ENCODE data around the gene OTUB1.

OTUB1 gene

DNA sequence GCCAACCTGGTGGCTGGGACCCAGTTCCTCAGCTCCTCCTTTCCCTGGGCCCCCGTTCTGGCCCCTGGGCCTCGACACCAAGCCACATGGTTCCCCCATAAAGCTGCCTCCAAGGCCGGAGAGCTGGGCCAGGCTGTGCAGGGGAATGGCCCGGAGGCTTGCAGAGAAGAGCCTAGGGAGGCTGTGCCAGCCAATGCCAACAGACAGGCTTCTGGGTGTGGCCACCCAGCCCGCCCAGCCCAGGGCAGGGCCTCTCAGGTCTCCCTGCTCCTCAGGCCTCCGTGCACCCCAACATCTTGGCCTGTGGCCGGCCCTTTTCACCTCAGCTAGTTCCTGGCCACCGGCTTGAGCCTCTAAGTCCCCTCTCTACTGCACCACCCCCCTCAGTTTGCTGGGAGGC lies 32.1 kb downstream of the OTUB1 start:
- H3K27ac ChIP-seq (ENCODE audit: low read depth, low read length) = no peak overlapping the region
- no peak overlapping the region for H3K4me3 ChIP-seq (ENCODE audit: low read length)
- H3K27me3 ChIP-seq (ENCODE audit: control insufficient read depth, low read length) = 0 out of 2 replicates have a peak, but pooled peaks cover 3% of the 10 kb centered on the region
- H3K36me3 ChIP-seq (ENCODE audit: control insufficient read depth, low read length) = no peaks in the 10 kb centered on the region
- H3F3A ChIP-seq (ENCODE audit: control insufficient read depth, insufficient read depth) = no peaks in the 10 kb centered on the region
- no peaks in the 10 kb centered on the region for H3K9me3 ChIP-seq (ENCODE audit: control insufficient read depth, insufficient read depth, low read length)
- H3K4me2 ChIP-seq (ENCODE audit: low read length) = no peak overlapping the region
- H3K79me2 ChIP-seq (ENCODE audit: control insufficient read depth, low read length) = no peaks in the 10 kb centered on the region
- H3K9me2 ChIP-seq (replicated peaks; ENCODE audit: control insufficient read depth, low read length) = no peaks in the 10 kb centered on the region
- H4K20me1 ChIP-seq (ENCODE audit: control insufficient read depth, insufficient read depth, low read depth, low read length) = no peaks in the 10 kb centered on the region
- H3K4me1 ChIP-seq (ENCODE audit: control insufficient read depth, low read length) = no peaks in the 10 kb centered on the region
- TF ChIP-seq CTCF (IDR thresholded peaks at IDR 0.05; ENCODE audit: low read depth, low read length, poor library complexity, severe bottlenecking) (no peak), EZH2phosphoT487 (IDR thresholded peaks at IDR 0.05; ENCODE audit: borderline replicate concordance, low read length) (no peak)

- Histone ChIP-seq H3K36me3 (ENCODE audit: control insufficient read depth, low read length) (no peaks in the 10 kb centered on the region), H4K20me1 (ENCODE audit: control insufficient read depth, insufficient read depth, low read depth, low read length) (no peaks in the 10 kb centered on the region), H3K27me3 (ENCODE audit: control insufficient read depth, low read length) (0 out of 2 replicates have a peak, but pooled peaks cover 3% of the 10 kb centered on the region), H3K9me2 (replicated peaks; ENCODE audit: control insufficient read depth, low read length) (no peaks in the 10 kb centered on the region), H3K4me3 (ENCODE audit: low read length) (no peak overlapping the region), H3K9me3 (ENCODE audit: control insufficient read depth, insufficient read depth, low read length) (no peaks in the 10 kb centered on the region), H3K4me2 (ENCODE audit: low read length) (no peak overlapping the region), H3K27ac (ENCODE audit: low read depth, low read length) (no peak overlapping the region), H3F3A (ENCODE audit: control insufficient read depth, insufficient read depth) (no peaks in the 10 kb centered on the region), H3K4me1 (ENCODE audit: control insufficient read depth, low read length) (no peaks in the 10 kb centered on the region), H3K79me2 (ENCODE audit: control insufficient read depth, low read length) (no peaks in the 10 kb centered on the region)
- TF ChIP-seq CTCF (IDR thresholded peaks at IDR 0.05; ENCODE audit: low read depth, low read length, poor library complexity, severe bottlenecking) = no peak
- TF ChIP-seq EZH2phosphoT487 (IDR thresholded peaks at IDR 0.05; ENCODE audit: borderline replicate concordance, low read length) = no peak
Measured at GRCh38 chr11:64019106-64020037, 33.1 kb downstream of the OTUB1 start.

GRCh38 chr11:64020976-64021756 lies 34.9 kb downstream of the OTUB1 start:
- Histone ChIP-seq H3F3A (ENCODE audit: control insufficient read depth, insufficient read depth) (no peaks in the 10 kb centered on the region), H3K9me2 (replicated peaks; ENCODE audit: control insufficient read depth, low read length) (no peaks in the 10 kb centered on the region), H3K4me2 (ENCODE audit: low read length) (no peak overlapping the region), H3K9me3 (ENCODE audit: control insufficient read depth, insufficient read depth, low read length) (no peaks in the 10 kb centered on the region), H3K27me3 (ENCODE audit: control insufficient read depth, low read length) (peaks cover 4% of the 10 kb centered on the region; the same call in 1 of the 2 replicates), H3K79me2 (ENCODE audit: control insufficient read depth, low read length) (no peaks in the 10 kb centered on the region), H3K4me3 (ENCODE audit: low read length) (no peak overlapping the region), H3K4me1 (ENCODE audit: control insufficient read depth, low read length) (no peaks in the 10 kb centered on the region), H4K20me1 (ENCODE audit: control insufficient read depth, insufficient read depth, low read depth, low read length) (no peaks in the 10 kb centered on the region), H3K36me3 (ENCODE audit: control insufficient read depth, low read length) (no peaks in the 10 kb centered on the region), H3K27ac (ENCODE audit: low read depth, low read length) (no peak overlapping the region)
- TF ChIP-seq EZH2phosphoT487 (IDR thresholded peaks at IDR 0.05; ENCODE audit: borderline replicate concordance, low read length) = no peak
- no peak for TF ChIP-seq CTCF (IDR thresholded peaks at IDR 0.05; ENCODE audit: low read depth, low read length, poor library complexity, severe bottlenecking)
